K562 (cell line): ENCODE measurements around the gene FGF22. TPM values are rescaled to one million over a fixed set of nuclear protein-coding genes. Genes with fewer than 3 reads are reported as not detected.

Experiments used
- ARID1B ChIP-seq: fragments of 450-650 bp; IDR thresholded peaks from 2 replicates; pipeline ENCODE4 v1.6.1; 2016; ENCODE audit warnings: antibody characterized with exemption, mild to moderate bottlenecking, inconsistent platforms
- ATF1 ChIP-seq, 2 experiments: fragments of 450-650 bp in 1 of 2; IDR thresholded peaks; 2 replicates each; pipeline ENCODE4 v1.6.1; 2016; ENCODE audit warnings: missing compliant biosample characterization in 1 of 2, missing genetic modification characterization in 1 of 2
- BCOR ChIP-seq: fragments of 450-650 bp; IDR thresholded peaks from 2 replicates; pipeline ENCODE4 v1.6.1; 2016
- CCNT2 ChIP-seq: IDR thresholded peaks from 2 replicates; pipeline ENCODE4 v1.6.1; 2011; ENCODE audit warnings: borderline replicate concordance, low read depth, mild to moderate bottlenecking, moderate library complexity, mixed read lengths, low read length; ENCODE audit not compliant: insufficient read length; ENCODE audit errors: extremely low read depth
- DMBX1 ChIP-seq: fragments of 250-450 bp; sonication (Bioruptor Pico); IDR thresholded peaks from 2 replicates; pipeline ENCODE4 v1.8.0; 2022; ENCODE audit warnings: inconsistent platforms, mild to moderate bottlenecking, moderate library complexity, borderline replicate concordance
- ELF1 ChIP-seq: fragments of 200-800 bp; sonication (Bioruptor generic); IDR thresholded peaks from 2 replicates; pipeline ENCODE4 v1.6.1; 2016; ENCODE audit warnings: missing genetic modification characterization, missing compliant biosample characterization
- ETV1 ChIP-seq: fragments of 450-650 bp; conservative IDR thresholded peaks from 2 replicates; pipeline ENCODE4 v1.6.1; 2016; ENCODE audit warnings: missing genetic modification characterization, control low read depth, low read depth, missing compliant biosample characterization
- FOXK2 ChIP-seq, 2 experiments: fragments of 450-650 bp; IDR thresholded peaks in 1 of 2; conservative IDR thresholded peaks in 1 of 2; 2 replicates each; pipeline ENCODE4 v1.6.1; 2016; ENCODE audit warnings: low read depth in 2 of 2, mild to moderate bottlenecking in 1 of 2
- ILK ChIP-seq: fragments of 450-650 bp; IDR thresholded peaks from 2 replicates; pipeline ENCODE4 v1.6.1; 2016; ENCODE audit warnings: missing genetic modification characterization, low read depth, mild to moderate bottlenecking, missing compliant biosample characterization, moderate library complexity, borderline replicate concordance
- KDM1A ChIP-seq, 2 experiments: fragments of 450-650 bp; IDR thresholded peaks; 2 replicates each; pipeline ENCODE4 v1.6.1; 2016; ENCODE audit warnings: mild to moderate bottlenecking in 2 of 2
- KLF6 ChIP-seq: fragments of 250-450 bp; sonication (Bioruptor Pico); IDR thresholded peaks from 2 replicates; pipeline ENCODE4 v1.4.0; 2020; ENCODE audit warnings: mild to moderate bottlenecking, moderate library complexity, borderline replicate concordance
- MEF2A ChIP-seq: IDR thresholded peaks from 2 replicates; pipeline ENCODE4 v1.6.1; 2011; ENCODE audit warnings: low read depth, mild to moderate bottlenecking, low read length, moderate library complexity; ENCODE audit not compliant: control insufficient read depth
- NCOA6 ChIP-seq: fragments of 450-650 bp; IDR thresholded peaks from 2 replicates; pipeline ENCODE4 v1.6.1; 2017; ENCODE audit warnings: mild to moderate bottlenecking
- NRF1 ChIP-seq, 2 experiments: fragments of 450-650 bp; IDR thresholded peaks in 1 of 2; conservative IDR thresholded peaks in 1 of 2; 2 replicates each; pipeline ENCODE4 v1.6.1; 2014; ENCODE audit warnings: mild to moderate bottlenecking in 2 of 2
- PRMT5 ChIP-seq: sonication (generic); formaldehyde crosslinking; IDR thresholded peaks from 2 replicates; pipeline ENCODE4 v1.5.0; 2020; ENCODE audit warnings: missing genetic modification reagents
- RBBP5 ChIP-seq: fragments of 200-600 bp; sonication (generic); IDR thresholded peaks from 2 replicates; pipeline ENCODE4 v1.6.1; 2012; ENCODE audit warnings: borderline replicate concordance, mild to moderate bottlenecking, low read length, control low read depth, inconsistent platforms; ENCODE audit not compliant: insufficient read depth, poor library complexity, severe bottlenecking
- RERE ChIP-seq: sonication (generic); formaldehyde crosslinking; IDR thresholded peaks from 2 replicates; pipeline ENCODE4 v1.8.0; 2023; ENCODE audit warnings: missing genetic modification reagents, mild to moderate bottlenecking, borderline replicate concordance
- SMARCE1 ChIP-seq: fragments of 450-650 bp; IDR thresholded peaks from 2 replicates; pipeline ENCODE4 v1.7.1; 2016; ENCODE audit warnings: mild to moderate bottlenecking
- TAF15 ChIP-seq: fragments of 200-400 bp; formaldehyde crosslinking; IDR thresholded peaks from 2 replicates; pipeline ENCODE4 v1.6.1; 2017; ENCODE audit warnings: mild to moderate bottlenecking, low read depth, low read length, moderate library complexity
- ZBTB1 ChIP-seq: sonication (generic); formaldehyde crosslinking; IDR thresholded peaks from 2 replicates; pipeline ENCODE4 v1.8.1; 2023; ENCODE audit warnings: missing genetic modification reagents, low read depth, mild to moderate bottlenecking, borderline replicate concordance
- ZNF140 ChIP-seq: fragments of 250-450 bp; sonication (Bioruptor Pico); IDR thresholded peaks from 2 replicates; pipeline ENCODE4 v1.8.0; 2021; ENCODE audit warnings: moderate library complexity, mild to moderate bottlenecking, inconsistent platforms
- ZNF311 ChIP-seq: fragments of 250-450 bp; sonication (Bioruptor Pico); IDR thresholded peaks from 2 replicates; pipeline ENCODE4 v1.4.0; 2020; ENCODE audit warnings: mild to moderate bottlenecking, moderate library complexity
- ZNF589 ChIP-seq: fragments of 200-800 bp; sonication (Bioruptor generic); IDR thresholded peaks from 2 replicates; pipeline ENCODE4 v1.6.1; 2016; ENCODE audit warnings: low read depth, missing genetic modification characterization, missing compliant biosample characterization
- polyA plus RNA-seq, 8 experiments: library from polyadenylated mRNA; depleted of rRNA in 4 of 8; stranded (reverse) in 5 of 8; unstranded in 3 of 8; fragments of >200 nt; fragmentation: Nextera tagmentation in 2 of 8; fragmentation: Illumina TruSeq in 1 of 8; extraction: Ambion mirVana in 2 of 8; extraction: Trizol in 1 of 8; gene quantifications; 2 replicates each; pipeline versions ENCODE4 v1.2.1 to v1.2.3, GENCODE V29; 2011 to 2014; ENCODE audit warnings: inconsistent platforms in 1 of 8, missing spikeins in 1 of 8
- total RNA-seq, 7 experiments: library from RNA; depleted of rRNA in 6 of 7; stranded (reverse); fragments of >200 nt in 6 of 7; fragmentation: Illumina TruSeq in 2 of 7; extraction: Trizol in 2 of 7; gene quantifications; 2 replicates each; pipeline versions ENCODE4 v1.2.1 to v1.2.3, GENCODE V29; 2011 to 2021; ENCODE audit warnings: low replicate concordance in 1 of 7

Gene FGF22
- total and polyA plus RNA-seq, 9 of the 15 experiments (the other 6 are each of a cell fraction or from before 2014, with no cell fraction given): 0.14 to 2.2 (median 0.86) TPM; not detected in 4

GRCh38 chr19:639253-640160, at the start of gene FGF22 (continued):
- TF ChIP-seq RERE (CRISPR knock-in tag) (no peak), CCNT2 (no peak), TAF15 (no peak), BCOR (peak; percentile 70), DMBX1 (no peak), KLF6 (CRISPR knock-in tag) (no peak), MEF2A (no peak), SMARCE1 (peak; percentile 71), KDM1A (IDR thresholded peaks at IDR 0.05) (peak in 1 of 2 experiments; percentile 13; a peak in 1 of 4 replicates), PRMT5 (CRISPR knock-in tag) (no peak), NRF1 (conservative IDR thresholded peaks at IDR 0.05 in 1 of 2, IDR thresholded peaks at IDR 0.05 in 1 of 2) (peak in 1 of 2 experiments; percentile 39; a peak in 2 of 4 replicates), ZNF589 (CRISPR knock-in tag) (no peak), ATF1 (CRISPR knock-in tag; IDR thresholded peaks at IDR 0.05) (no peak), ATF1 (tag; IDR thresholded peaks at IDR 0.05) (no peak), ZNF140 (CRISPR knock-in tag) (no peak), ZBTB1 (CRISPR knock-in tag) (no peak), RBBP5 (no peak), NCOA6 (no peak), ARID1B (peak; percentile 55), ZNF311 (CRISPR knock-in tag) (no peak), ELF1 (tag) (no peak), ETV1 (no peak), FOXK2 (conservative IDR thresholded peaks at IDR 0.05 in 1 of 2, IDR thresholded peaks at IDR 0.05 in 1 of 2; ENCODE audit: low read depth in 2 of 2) (0 out of 4 replicates have a peak, but pooled peaks of 1 of the 2 experiments have one; percentile 40), ILK (tag) (no peak)
